ENCODE results near the gene FMN1.

DNA sequence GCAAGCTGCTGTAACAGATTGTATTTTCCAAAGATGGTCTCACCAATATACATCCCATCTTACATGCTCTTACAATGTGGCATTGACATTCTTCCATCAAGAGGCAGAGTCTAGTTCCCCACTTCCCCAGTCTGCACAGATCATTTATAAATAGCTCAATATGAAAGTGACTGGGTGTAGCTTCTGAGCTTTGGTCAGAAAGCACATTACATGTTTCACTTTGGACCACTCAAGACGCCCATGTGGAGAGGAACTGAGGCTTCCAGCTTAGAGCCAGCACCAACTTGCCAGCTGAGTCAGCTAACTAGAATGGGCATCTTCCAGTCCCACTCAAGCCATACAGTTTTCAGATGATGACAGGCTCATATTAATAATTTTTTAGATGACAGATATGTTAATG, 431.2 kb downstream of the FMN1 start:
- TF ChIP-seq, protein P1, sequence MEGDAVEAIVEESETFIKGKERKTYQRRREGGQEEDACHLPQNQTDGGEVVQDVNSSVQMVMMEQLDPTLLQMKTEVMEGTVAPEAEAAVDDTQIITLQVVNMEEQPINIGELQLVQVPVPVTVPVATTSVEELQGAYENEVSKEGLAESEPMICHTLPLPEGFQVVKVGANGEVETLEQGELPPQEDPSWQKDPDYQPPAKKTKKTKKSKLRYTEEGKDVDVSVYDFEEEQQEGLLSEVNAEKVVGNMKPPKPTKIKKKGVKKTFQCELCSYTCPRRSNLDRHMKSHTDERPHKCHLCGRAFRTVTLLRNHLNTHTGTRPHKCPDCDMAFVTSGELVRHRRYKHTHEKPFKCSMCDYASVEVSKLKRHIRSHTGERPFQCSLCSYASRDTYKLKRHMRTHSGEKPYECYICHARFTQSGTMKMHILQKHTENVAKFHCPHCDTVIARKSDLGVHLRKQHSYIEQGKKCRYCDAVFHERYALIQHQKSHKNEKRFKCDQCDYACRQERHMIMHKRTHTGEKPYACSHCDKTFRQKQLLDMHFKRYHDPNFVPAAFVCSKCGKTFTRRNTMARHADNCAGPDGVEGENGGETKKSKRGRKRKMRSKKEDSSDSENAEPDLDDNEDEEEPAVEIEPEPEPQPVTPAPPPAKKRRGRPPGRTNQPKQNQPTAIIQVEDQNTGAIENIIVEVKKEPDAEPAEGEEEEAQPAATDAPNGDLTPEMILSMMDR (IDR thresholded peaks at IDR 0.05), result no peak
- TF ChIP-seq POLR2AphosphoS5 (IDR thresholded peaks at IDR 0.05; ENCODE audit: insufficient read depth in 1 of 2, low read depth in 1 of 2), result no peak
- TF ChIP-seq POLR2A (IDR thresholded peaks at IDR 0.05), result no peak

All from vagina (tissue), 2 donors.